ENCODE measurements around the gene GNG7.
"Not testable (repeated sequence)": the region's sequence is repeated elsewhere in the genome, so short reads cannot be mapped to it uniquely, and the experiment has no call there.

Gene GNG7

DNA sequence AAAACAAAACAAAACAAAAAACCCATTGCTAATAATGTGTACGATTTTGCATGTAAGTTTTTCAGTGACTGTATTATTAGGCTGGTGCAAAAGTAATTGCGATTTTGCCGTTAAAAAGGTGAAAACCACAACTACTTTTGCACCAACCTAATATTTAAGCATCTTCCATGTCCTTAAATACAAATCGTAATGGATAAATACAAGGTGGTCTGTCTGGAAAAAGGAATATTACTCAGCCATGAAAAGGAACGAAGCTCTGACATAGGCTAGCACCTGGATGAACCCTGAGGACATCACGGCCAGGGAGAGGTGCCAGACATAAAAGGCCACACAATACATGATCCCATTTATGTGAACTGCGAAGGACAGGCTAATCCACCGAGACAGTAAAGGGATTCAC lies 193.4 kb downstream of the GNG7 start:
- DNase-seq (ENCODE audit: low read depth): no peak
- TF ChIP-seq, protein P1, sequence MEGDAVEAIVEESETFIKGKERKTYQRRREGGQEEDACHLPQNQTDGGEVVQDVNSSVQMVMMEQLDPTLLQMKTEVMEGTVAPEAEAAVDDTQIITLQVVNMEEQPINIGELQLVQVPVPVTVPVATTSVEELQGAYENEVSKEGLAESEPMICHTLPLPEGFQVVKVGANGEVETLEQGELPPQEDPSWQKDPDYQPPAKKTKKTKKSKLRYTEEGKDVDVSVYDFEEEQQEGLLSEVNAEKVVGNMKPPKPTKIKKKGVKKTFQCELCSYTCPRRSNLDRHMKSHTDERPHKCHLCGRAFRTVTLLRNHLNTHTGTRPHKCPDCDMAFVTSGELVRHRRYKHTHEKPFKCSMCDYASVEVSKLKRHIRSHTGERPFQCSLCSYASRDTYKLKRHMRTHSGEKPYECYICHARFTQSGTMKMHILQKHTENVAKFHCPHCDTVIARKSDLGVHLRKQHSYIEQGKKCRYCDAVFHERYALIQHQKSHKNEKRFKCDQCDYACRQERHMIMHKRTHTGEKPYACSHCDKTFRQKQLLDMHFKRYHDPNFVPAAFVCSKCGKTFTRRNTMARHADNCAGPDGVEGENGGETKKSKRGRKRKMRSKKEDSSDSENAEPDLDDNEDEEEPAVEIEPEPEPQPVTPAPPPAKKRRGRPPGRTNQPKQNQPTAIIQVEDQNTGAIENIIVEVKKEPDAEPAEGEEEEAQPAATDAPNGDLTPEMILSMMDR (IDR thresholded peaks at IDR 0.05; ENCODE audit: low read depth, low read length, missing control alignments): no peak
- no peak overlapping the region for H3K4me3 ChIP-seq (ENCODE audit: low read depth, low read length)

DNA sequence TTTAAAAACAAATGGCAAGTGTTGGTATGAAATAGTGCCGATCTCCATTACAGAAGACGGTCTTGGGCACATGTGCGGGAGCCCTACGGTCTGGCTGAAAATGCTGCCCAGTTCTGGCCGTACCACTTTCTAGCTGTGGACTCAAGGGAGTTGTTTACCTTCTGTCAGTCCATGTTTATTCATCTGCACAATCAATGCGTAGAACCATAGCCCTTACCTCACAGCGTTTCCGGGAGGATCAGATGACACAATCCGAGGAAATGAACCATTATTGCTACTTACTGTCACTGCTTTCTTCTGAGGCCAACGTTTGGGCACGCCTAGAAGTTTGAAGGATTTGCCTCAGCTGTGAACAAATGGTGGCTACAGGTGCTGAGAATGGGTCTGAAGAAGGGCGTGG lies 195.4 kb downstream of the GNG7 start:
- TF ChIP-seq, protein P1 (IDR thresholded peaks at IDR 0.05; ENCODE audit: low read depth, low read length, missing control alignments): no peak
- H3K4me3 ChIP-seq (ENCODE audit: low read depth, low read length): no peak overlapping the region
- DNase-seq (ENCODE audit: low read depth): no peak

DNA sequence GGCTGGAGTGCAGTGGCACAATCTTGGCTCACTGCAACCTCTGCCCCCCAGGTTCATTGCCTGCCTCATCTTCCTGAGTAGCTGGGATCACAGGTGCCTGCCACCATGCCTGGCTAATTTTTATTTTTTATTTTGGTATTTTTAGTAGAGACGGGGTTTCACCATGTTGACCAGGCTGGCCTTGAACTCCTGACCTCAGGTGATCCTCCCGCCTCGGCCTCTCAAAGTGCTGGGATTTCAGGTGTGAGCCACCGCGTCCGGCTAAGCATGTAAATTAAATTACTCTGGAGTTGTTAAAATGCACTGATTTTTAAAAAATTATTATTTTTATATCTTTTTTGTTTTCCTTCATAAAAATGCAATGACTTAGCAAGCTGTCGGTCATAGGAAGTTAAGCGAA lies 195.8 kb downstream of the GNG7 start:
- not testable (repeated sequence) for H3K4me3 ChIP-seq (ENCODE audit: low read depth, low read length); DNase-seq (ENCODE audit: low read depth)

DNA sequence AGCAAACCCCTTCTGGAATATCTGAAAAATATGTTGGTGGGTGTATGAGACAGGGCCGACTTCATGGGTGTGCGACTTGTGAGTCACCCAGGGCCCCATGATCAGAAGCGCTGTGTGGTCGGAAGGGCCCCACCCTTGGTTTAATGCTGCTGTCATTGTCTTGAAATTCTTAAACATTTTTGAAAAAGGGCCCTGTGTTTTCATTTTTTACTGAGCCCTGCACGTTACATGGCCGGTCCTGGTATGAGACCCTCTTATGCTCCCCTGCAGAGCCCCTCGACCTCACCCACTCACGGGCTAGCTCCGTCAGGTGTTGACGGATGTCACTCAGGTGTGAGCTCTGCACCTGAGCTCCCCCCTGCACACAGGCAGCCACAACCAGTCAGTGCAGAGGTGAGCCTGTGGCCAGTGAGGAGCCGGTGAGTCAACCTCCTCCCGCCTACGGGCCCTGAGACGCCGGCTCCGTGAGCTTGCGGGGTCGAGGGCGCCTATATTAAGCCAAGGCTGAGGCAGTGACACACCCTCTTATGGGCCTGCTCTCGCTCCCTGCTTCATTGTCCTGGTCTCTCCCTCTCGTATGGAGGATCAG lies 198.9 kb downstream of the GNG7 start:
- no peak overlapping the region for H3K4me3 ChIP-seq (ENCODE audit: low read depth, low read length)
- DNase-seq (ENCODE audit: low read depth): no peak
- TF ChIP-seq, protein P1 (IDR thresholded peaks at IDR 0.05; ENCODE audit: low read depth, low read length, missing control alignments): no peak

DNA sequence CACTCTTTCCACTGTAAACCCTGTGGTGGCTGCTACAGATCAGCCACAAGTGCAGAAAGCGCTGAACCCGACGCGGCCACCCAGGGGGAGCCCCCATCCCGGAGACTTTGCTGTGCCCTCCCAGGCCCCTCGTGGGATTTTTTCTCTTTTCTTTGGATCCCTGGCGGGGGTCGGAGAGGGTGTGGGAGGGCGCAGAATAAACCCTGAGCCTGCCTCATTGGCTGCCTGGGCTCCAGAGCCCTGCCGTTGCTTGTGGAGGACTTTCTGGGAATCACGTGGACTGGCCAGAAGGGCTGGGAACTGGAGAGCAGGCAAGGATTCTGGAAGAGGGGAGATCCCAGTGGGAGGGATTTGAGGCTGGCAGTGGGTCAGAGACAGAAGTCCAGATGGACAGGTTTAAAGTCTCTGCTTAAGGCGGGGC lies 201.6 kb downstream of the GNG7 start:
- TF ChIP-seq, protein P1 (IDR thresholded peaks at IDR 0.05; ENCODE audit: low read depth, low read length, missing control alignments): no peak
- H3K4me3 ChIP-seq (ENCODE audit: low read depth, low read length): no peak overlapping the region
- DNase-seq (ENCODE audit: low read depth): no peak

DNA sequence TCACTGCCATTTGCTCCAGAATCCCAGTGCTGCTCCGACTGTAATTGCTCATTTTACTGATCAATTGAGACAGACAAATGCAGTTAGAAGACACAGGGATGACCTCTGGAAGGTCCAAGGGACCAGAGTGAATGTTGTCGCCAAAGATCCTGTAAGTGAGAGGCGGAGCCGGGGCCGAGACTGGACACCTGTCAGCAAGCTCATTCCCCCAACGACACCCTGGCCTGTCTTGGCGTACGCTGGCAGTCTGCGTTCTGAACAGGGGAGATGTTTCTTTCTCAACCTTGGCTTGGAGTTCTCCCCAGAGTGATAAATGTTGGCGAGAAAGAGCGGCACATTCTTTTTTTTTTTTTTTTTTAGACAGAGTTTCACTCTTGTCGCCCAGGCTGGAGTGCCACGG lies 202.3 kb downstream of the GNG7 start:
- TF ChIP-seq, protein P1 (IDR thresholded peaks at IDR 0.05; ENCODE audit: low read depth, low read length, missing control alignments): no peak
- no peak for DNase-seq (ENCODE audit: low read depth)
- H3K4me3 ChIP-seq (ENCODE audit: low read depth, low read length): no peak overlapping the region

DNA sequence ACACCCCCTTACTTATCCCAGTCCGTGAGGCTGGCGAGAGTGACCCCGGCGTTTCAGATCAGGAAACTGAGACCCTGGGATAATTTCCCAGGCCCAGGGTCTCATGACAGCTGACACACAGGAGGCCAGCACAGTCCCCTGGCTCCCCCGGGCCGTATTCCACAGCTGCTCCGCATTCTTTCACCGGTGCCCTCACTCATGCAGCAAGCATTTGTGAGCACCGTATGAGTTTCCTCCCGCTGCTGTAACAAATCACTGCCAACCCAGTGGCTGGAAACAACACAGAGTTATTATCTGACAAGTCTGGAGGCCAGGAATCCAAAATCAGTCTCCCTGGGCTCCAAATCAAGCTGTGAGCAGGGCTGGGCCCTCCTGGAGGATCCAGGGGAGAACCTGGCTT lies 205.3 kb downstream of the GNG7 start:
- DNase-seq (ENCODE audit: low read depth): no peak

More for the DNA sequence above, 205.3 kb downstream of the GNG7 start:
- TF ChIP-seq, protein P1 (IDR thresholded peaks at IDR 0.05; ENCODE audit: low read depth, low read length, missing control alignments): no peak
- H3K4me3 ChIP-seq (ENCODE audit: low read depth, low read length): no peak overlapping the region
